SK-N-MC (cell line): Measurements from ENCODE around the gene PLXNA4.

ENCODE experiments used
- DNase-seq: peaks from one replicate; pipeline ENCODE4 v3.0.0-alpha.2; 2011; ENCODE audit warnings: low read depth, low spot score
- H3K27ac ChIP-seq: fragments of 200-600 bp; sonication (generic); 2 replicates; pipeline ENCODE4 v1.5.1; 2016; ENCODE audit warnings: mixed run types
- H3K36me3 ChIP-seq: fragments of 200-600 bp; sonication (generic); 2 replicates; pipeline ENCODE4 v1.6.1; 2017; ENCODE audit warnings: antibody characterized with exemption, low read length, mixed read lengths; ENCODE audit not compliant: insufficient read depth
- H3K4me3 ChIP-seq: fragments of 200-600 bp; sonication (generic); 2 replicates; pipeline ENCODE4 v1.5.1; 2016
- H3K9ac ChIP-seq: fragments of 200-600 bp; sonication (generic); 2 replicates; pipeline ENCODE4 v1.8.0; 2017; ENCODE audit warnings: mixed run types, mixed read lengths; ENCODE audit not compliant: insufficient read length
- H3K9me3 ChIP-seq: fragments of 200-600 bp; sonication (generic); 2 replicates; pipeline ENCODE4 v1.6.1; 2017; ENCODE audit warnings: low read depth, mild to moderate bottlenecking, antibody characterized with exemption, low read length, moderate library complexity, mixed read lengths
- EZH2 ChIP-seq: fragments of 200-600 bp; sonication (generic); IDR thresholded peaks from one replicate; pipeline ENCODE4 v1.6.1; 2017; ENCODE audit warnings: antibody characterized with exemption
- FOXP2 ChIP-seq: optimal IDR thresholded peaks from 2 replicates; pipeline ENCODE3; 2011; ENCODE audit warnings: mild to moderate bottlenecking, moderate library complexity; ENCODE audit not compliant: insufficient read depth; ENCODE audit errors: extremely low read length, control extremely low read depth
- POLR2AphosphoS5 ChIP-seq: IDR thresholded peaks from 2 replicates; pipeline ENCODE4 v1.6.1; 2012; ENCODE audit warnings: mild to moderate bottlenecking, low read depth, low read length, borderline replicate concordance

Gene PLXNA4

DNA sequence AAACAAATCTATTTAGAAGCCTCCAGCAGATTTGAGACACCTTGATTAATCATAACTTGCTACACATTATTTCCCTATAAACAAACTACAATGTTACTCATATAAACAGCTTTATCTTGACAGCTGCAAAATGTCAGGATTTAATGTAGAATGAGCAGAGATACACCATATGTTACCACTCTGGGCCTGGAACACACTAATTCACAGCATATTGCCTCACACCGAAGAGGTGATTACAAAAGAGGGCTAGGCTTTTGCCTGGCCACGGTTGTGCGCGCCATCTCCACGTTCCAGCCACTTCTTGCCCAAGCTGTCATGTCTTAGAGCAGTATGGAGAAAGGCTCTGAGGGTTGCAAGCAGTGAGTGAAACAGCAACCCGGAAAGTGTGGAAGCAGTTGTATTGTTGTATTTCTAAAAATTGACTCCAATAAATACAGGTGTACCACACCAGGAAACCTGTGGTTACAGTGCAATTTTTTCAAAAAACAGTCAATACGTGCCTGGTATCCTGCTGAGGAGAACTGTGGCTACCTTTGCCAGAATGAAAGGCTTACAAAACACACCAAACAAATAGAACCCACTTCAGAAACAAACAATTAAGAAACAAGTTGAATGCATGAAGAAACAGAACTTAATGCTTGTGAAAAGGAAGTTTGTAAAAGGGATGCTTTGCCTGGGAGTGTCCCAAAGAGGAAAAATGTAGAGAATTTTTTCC, 498.1 kb downstream of the PLXNA4 start:
- H3K9me3 ChIP-seq: no peaks in the 10 kb centered on the region
- H3K36me3 ChIP-seq: no peaks in the 10 kb centered on the region
- H3K4me3 ChIP-seq: no peak overlapping the region
- no peak overlapping the region for H3K27ac ChIP-seq
- TF ChIP-seq POLR2AphosphoS5: no peak
- TF ChIP-seq FOXP2: no peak
- TF ChIP-seq EZH2: no peak
- no peak for DNase-seq
- no peak overlapping the region for H3K9ac ChIP-seq

DNA sequence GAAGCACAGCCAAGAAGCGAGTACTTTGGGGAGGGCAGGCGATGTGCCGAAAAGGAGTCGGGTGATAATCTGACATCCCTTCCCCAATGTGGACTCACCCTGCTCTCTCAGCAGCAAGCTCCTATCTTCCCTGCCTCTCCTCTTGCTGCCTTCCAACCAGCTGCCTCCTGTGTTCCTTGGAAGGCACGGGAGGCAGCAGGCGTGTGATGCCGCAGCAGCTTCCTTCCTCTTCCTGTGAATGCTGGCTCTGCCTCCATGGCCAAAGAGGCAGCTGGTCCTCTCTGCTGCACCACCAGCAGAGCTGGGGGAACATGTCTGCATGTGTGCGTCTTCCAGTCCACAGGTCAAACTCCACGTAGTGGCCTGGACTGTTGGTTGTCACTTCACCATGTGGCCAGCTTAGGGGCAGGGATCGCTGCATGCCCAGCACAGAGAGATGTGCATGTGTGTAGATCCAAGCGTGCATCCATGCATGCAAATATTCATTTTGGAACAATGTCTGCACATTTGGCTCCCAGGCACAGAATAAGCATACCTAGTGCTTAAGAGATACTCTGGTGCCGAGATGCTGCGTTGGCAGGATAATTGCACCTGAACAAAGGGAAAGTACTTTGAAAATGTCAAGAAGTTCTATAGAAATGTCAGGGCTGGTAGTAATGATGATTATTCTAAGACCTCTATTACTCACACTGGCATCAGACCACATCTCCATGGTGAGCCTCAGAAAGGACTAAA, 499.8 kb downstream of the PLXNA4 start:
- no peak overlapping the region for H3K4me3 ChIP-seq
- H3K9ac ChIP-seq: no peak overlapping the region
- no peak for DNase-seq
- H3K27ac ChIP-seq: no peak overlapping the region
- TF ChIP-seq FOXP2: no peak
- no peak for TF ChIP-seq EZH2
- no peak for TF ChIP-seq POLR2AphosphoS5
- H3K36me3 ChIP-seq: no peaks in the 10 kb centered on the region
- H3K9me3 ChIP-seq: no peaks in the 10 kb centered on the region

DNA sequence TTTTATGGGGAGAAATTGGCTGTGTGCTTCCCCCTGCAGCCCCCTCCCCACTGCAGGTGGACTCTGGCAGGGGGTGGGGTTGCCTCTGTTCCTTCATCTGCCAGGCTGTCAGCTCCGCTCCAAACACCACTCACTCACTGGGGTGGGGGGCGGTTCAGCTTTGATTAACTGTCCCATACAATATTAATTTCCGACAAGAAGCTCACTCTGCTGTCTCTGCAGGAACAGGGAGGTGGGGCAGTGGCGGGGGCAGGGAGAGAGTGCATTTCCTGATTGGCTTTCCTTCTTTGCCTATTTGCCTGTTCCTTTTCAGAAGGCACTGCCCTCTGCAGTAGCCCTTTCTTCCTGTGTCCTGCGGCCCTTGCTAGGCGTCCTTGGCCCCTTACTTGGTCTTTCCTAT, 500.8 kb downstream of the PLXNA4 start:
- Histone ChIP-seq H3K27ac (no peak overlapping the region), H3K9me3 (no peaks in the 10 kb centered on the region), H3K36me3 (no peaks in the 10 kb centered on the region), H3K9ac (no peak overlapping the region), H3K4me3 (no peak overlapping the region)
- no peak for TF ChIP-seq POLR2AphosphoS5
- DNase-seq: no peak

DNA sequence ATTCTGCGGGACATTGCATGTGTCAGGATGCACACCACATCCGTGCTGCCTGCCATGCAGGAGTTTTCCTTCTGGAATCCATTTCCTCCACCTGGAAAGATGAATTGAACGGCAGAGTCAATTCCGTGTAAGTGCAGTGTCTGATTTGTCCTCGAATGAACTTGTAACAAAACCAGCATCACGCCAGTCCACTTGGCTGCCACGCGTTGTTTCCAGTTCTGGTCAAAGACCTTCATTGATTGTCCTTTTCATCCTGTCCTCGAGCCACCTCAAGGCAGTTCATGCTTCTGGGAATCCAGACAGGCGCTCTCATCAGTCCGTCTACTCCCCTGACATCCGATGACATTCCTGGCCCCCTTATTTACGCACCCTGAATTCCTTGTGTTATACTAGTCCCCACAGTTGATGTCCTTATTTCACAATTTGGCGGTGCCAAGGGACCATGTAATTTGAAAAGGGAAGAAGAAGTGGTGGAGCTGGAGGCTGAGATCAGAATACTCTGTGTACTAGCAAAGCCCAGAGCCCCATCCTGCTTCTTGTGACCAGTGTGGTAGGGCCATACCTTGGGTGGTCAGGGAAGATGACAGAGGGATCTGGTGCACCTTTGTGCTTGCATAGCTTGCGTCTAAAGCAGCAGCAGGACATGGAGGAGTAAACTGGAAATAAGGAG, 502.2 kb downstream of the PLXNA4 start:
- Histone ChIP-seq H3K9me3 (no peaks in the 10 kb centered on the region), H3K36me3 (no peaks in the 10 kb centered on the region), H3K27ac (no peak overlapping the region), H3K4me3 (no peak overlapping the region), H3K9ac (no peak overlapping the region)
- no peak for DNase-seq
- TF ChIP-seq FOXP2 (no peak), EZH2 (no peak), POLR2AphosphoS5 (no peak)
